Mammary epithelial cell (primary cell): ENCODE results near the gene IFITM5.
"Not testable (repeated sequence)": the region's sequence is repeated elsewhere in the genome, so short reads cannot be mapped to it uniquely, and the experiment has no call there.

Source experiments
- CTCF ChIP-seq, 2 donors: IDR thresholded peaks in 1 of 2; conservative IDR thresholded peaks in 1 of 2; 2 replicates each; pipeline ENCODE4 v1.5.1; 2011 to 2012; ENCODE audit warnings: inconsistent platforms in 2 of 2, low read length in 2 of 2, mild to moderate bottlenecking in 2 of 2, control low read depth in 1 of 2, low read depth in 1 of 2; ENCODE audit not compliant: insufficient read depth in 1 of 2; ENCODE audit errors: extremely low read depth in 1 of 2
- EZH2 ChIP-seq: IDR thresholded peaks from 2 replicates; pipeline ENCODE4 v1.6.1; 2012; ENCODE audit warnings: low read length, inconsistent platforms, borderline replicate concordance

- not testable (repeated sequence) for TF ChIP-seq CTCF (conservative IDR thresholded peaks at IDR 0.05 in 1 of 2, IDR thresholded peaks at IDR 0.05 in 1 of 2; ENCODE audit: extremely low read depth in 1 of 2, insufficient read depth in 1 of 2, low read depth in 1 of 2, low read length in 2 of 2); EZH2
Observed at GRCh38 chr11:307766-308708, 8.7 kb upstream of the IFITM5 start, which contains the start of gene IFITM2.
